OCI-LY1 (cell line): ENCODE measurements around the gene PIEZO1.

ENCODE experiments used
- H2AFZ ChIP-seq: fragments of 200-600 bp; sonication (generic), shearing (Covaris generic); 2 replicates; pipeline ENCODE4 v1.6.0; 2014; ENCODE audit warnings: antibody characterized with exemption, mild to moderate bottlenecking, low read length
- H3F3A ChIP-seq: fragments of 200-600 bp; sonication (generic), shearing (Covaris generic); 2 replicates; pipeline ENCODE4 v1.6.0; 2014; ENCODE audit warnings: mild to moderate bottlenecking, antibody characterized with exemption, low read length, moderate library complexity; ENCODE audit not compliant: insufficient read depth
- H3K27ac ChIP-seq: fragments of 200-600 bp; sonication (generic); 2 replicates; pipeline ENCODE4 v1.5.1; 2014; ENCODE audit warnings: low read length, mixed run types, mild to moderate bottlenecking, low read depth; ENCODE audit not compliant: poor library complexity, severe bottlenecking
- H3K27me3 ChIP-seq: fragments of 200-600 bp; sonication (generic); 2 replicates; pipeline ENCODE4 v1.6.0; 2014; ENCODE audit warnings: antibody characterized with exemption, mild to moderate bottlenecking, low read length, moderate library complexity; ENCODE audit not compliant: insufficient read depth
- H3K36me3 ChIP-seq: fragments of 200-600 bp; sonication (generic); 2 replicates; pipeline ENCODE4 v1.6.1; 2014; ENCODE audit warnings: mild to moderate bottlenecking, antibody characterized with exemption, low read length, moderate library complexity, mixed read lengths; ENCODE audit not compliant: insufficient read depth
- H3K4me1 ChIP-seq: fragments of 200-600 bp; sonication (generic); 2 replicates; pipeline ENCODE4 v1.5.1; 2014; ENCODE audit warnings: mild to moderate bottlenecking, low read length, moderate library complexity; ENCODE audit not compliant: insufficient read depth, severe bottlenecking
- H3K4me2 ChIP-seq: fragments of 200-600 bp; sonication (generic), shearing (Covaris generic); 2 replicates; pipeline ENCODE4 v1.6.1; 2014; ENCODE audit warnings: low read length
- H3K4me3 ChIP-seq: fragments of 200-600 bp; sonication (generic); 2 replicates; pipeline ENCODE4 v1.5.1; 2014; ENCODE audit warnings: low read length, low read depth, mild to moderate bottlenecking, mixed read lengths; ENCODE audit not compliant: poor library complexity, severe bottlenecking
- H3K79me2 ChIP-seq: fragments of 200-600 bp; shearing (Covaris generic); 2 replicates; pipeline ENCODE4 v1.6.1; 2016; ENCODE audit warnings: mixed run types, low read length, mixed read lengths; ENCODE audit not compliant: insufficient read depth
- H3K9ac ChIP-seq: fragments of 200-600 bp; sonication (generic), shearing (Covaris generic); 2 replicates; pipeline ENCODE4 v1.6.1; 2014; ENCODE audit warnings: mild to moderate bottlenecking, low read length, mixed read lengths
- H3K9me2 ChIP-seq: fragments of 200-600 bp; sonication (generic), shearing (Covaris generic); 2 replicates; pipeline ENCODE4 v1.6.1; 2014; ENCODE audit warnings: low read depth, mild to moderate bottlenecking, low read length, mixed read lengths
- H3K9me3 ChIP-seq: fragments of 200-600 bp; shearing (Covaris generic); 2 replicates; pipeline ENCODE4 v1.6.1; 2014; ENCODE audit warnings: low read length, mixed read lengths
- H4K20me1 ChIP-seq: fragments of 200-600 bp; sonication (generic), shearing (Covaris generic); 2 replicates; pipeline ENCODE4 v1.6.0; 2016; ENCODE audit warnings: mild to moderate bottlenecking, low read length; ENCODE audit not compliant: insufficient read depth
- CTCF ChIP-seq: fragments of 200-600 bp; sonication (generic), shearing (Covaris generic); IDR thresholded peaks from 2 replicates; pipeline ENCODE4 v1.5.1; 2017; ENCODE audit warnings: mild to moderate bottlenecking, antibody characterized with exemption, low read length, moderate library complexity, mixed read lengths
- EZH2 ChIP-seq: fragments of 200-600 bp; sonication (generic), shearing (Covaris generic); IDR thresholded peaks from 2 replicates; pipeline ENCODE4 v1.8.0; 2017; ENCODE audit warnings: borderline replicate concordance, mixed run types, mild to moderate bottlenecking, antibody characterized with exemption, low read length, moderate library complexity, mixed read lengths

PIEZO1 gene

GRCh38 chr16:88731699-88732098 lies 53.3 kb downstream of the PIEZO1 start:
- TF ChIP-seq CTCF, result no peak
- no peak for TF ChIP-seq EZH2
- Histone ChIP-seq H3K27ac (no peak overlapping the region), H4K20me1 (no peaks in the 10 kb centered on the region), H3K4me2 (no peak overlapping the region), H2AFZ (no peak overlapping the region), H3K9ac (no peak overlapping the region), H3K79me2 (no peaks in the 10 kb centered on the region), H3K9me3 (no peaks in the 10 kb centered on the region), H3K27me3 (peaks cover 5% of the 10 kb centered on the region; the same call in 1 of the 2 replicates), H3K4me1 (no peaks in the 10 kb centered on the region), H3K36me3 (no peaks in the 10 kb centered on the region; the same call in 1 of the 2 replicates), H3F3A (no peaks in the 10 kb centered on the region), H3K9me2 (no peaks in the 10 kb centered on the region), H3K4me3 (no peak overlapping the region)

GRCh38 chr16:88730632-88731607 lies 54.1 kb downstream of the PIEZO1 start:
- H3K27ac ChIP-seq, result no peak overlapping the region
- no peaks in the 10 kb centered on the region; the same call in 1 of the 2 replicates for H3K36me3 ChIP-seq
- no peaks in the 10 kb centered on the region for H3K9me2 ChIP-seq
- H3K4me2 ChIP-seq, result no peak overlapping the region
- no peaks in the 10 kb centered on the region for H3K4me1 ChIP-seq
- H3K9ac ChIP-seq, result no peak overlapping the region
- H3K4me3 ChIP-seq, result no peak overlapping the region
- H4K20me1 ChIP-seq, result no peaks in the 10 kb centered on the region
- H3K79me2 ChIP-seq, result no peaks in the 10 kb centered on the region
- H2AFZ ChIP-seq, result no peak overlapping the region
- no peaks in the 10 kb centered on the region for H3F3A ChIP-seq
- H3K27me3 ChIP-seq, result peaks cover 5% of the 10 kb centered on the region; the same call in 1 of the 2 replicates
- TF ChIP-seq EZH2, result no peak
- no peak for TF ChIP-seq CTCF
- H3K9me3 ChIP-seq, result no peaks in the 10 kb centered on the region

- no peak overlapping the region for H3K9ac ChIP-seq
- H2AFZ ChIP-seq, result no peak overlapping the region
- H3K79me2 ChIP-seq, result no peaks in the 10 kb centered on the region
- H3K27me3 ChIP-seq, result peaks cover 2% of the 10 kb centered on the region; the same call in 1 of the 2 replicates
- no peak overlapping the region for H3K4me3 ChIP-seq
- H3K9me2 ChIP-seq, result no peaks in the 10 kb centered on the region
- peaks cover 9% of the 10 kb centered on the region; the same call in 1 of the 2 replicates for H3K36me3 ChIP-seq
- no peak overlapping the region for H3K27ac ChIP-seq
- no peaks in the 10 kb centered on the region for H3F3A ChIP-seq
- no peak overlapping the region for H3K4me2 ChIP-seq
- H3K4me1 ChIP-seq, result no peaks in the 10 kb centered on the region
- TF ChIP-seq CTCF (no peak), EZH2 (no peak)
- H3K9me3 ChIP-seq, result no peaks in the 10 kb centered on the region
- no peaks in the 10 kb centered on the region for H4K20me1 ChIP-seq
Observed at GRCh38 chr16:88727871-88728270, 57.1 kb downstream of the PIEZO1 start.
